Muscle layer of colon (tissue), 2 donors: Measurements from ENCODE around the gene NAE1.
"Not testable (repeated sequence)": the region's sequence is repeated elsewhere in the genome, so short reads cannot be mapped to it uniquely, and the experiment has no call there.

ENCODE experiments used
- H3K27ac ChIP-seq: one replicate; pipeline ENCODE4 v1.7.0; 2013; ENCODE audit warnings: low read depth, mild to moderate bottlenecking, low read length, moderate library complexity
- H3K27me3 ChIP-seq, 2 donors: one replicate each; pipeline ENCODE4 v1.7.0; 2013; ENCODE audit warnings: low read length in 2 of 2, mild to moderate bottlenecking in 2 of 2; ENCODE audit not compliant: insufficient read depth in 2 of 2, control insufficient read depth in 1 of 2
- H3K36me3 ChIP-seq: one replicate; pipeline ENCODE4 v1.7.0; 2013; ENCODE audit warnings: mild to moderate bottlenecking, low read length; ENCODE audit not compliant: insufficient read depth
- H3K4me1 ChIP-seq: one replicate; pipeline ENCODE4 v1.7.0; 2013; ENCODE audit warnings: mild to moderate bottlenecking, low read length; ENCODE audit not compliant: insufficient read depth
- H3K4me3 ChIP-seq, 2 donors: one replicate each; pipeline ENCODE4 v1.7.0; 2013; ENCODE audit warnings: low read length in 2 of 2, low read depth in 1 of 2, mild to moderate bottlenecking in 1 of 2, moderate library complexity in 1 of 2
- H3K9ac ChIP-seq: one replicate; pipeline ENCODE4 v1.7.0; 2013; ENCODE audit warnings: low read length
- H3K9me3 ChIP-seq: one replicate; pipeline ENCODE4 v1.7.0; 2013; ENCODE audit warnings: mild to moderate bottlenecking, low read length
- donor health status: abdominal sarcoma.
- donor health status: Adenocarcinoma of cecum.

The NAE1 gene

DNA sequence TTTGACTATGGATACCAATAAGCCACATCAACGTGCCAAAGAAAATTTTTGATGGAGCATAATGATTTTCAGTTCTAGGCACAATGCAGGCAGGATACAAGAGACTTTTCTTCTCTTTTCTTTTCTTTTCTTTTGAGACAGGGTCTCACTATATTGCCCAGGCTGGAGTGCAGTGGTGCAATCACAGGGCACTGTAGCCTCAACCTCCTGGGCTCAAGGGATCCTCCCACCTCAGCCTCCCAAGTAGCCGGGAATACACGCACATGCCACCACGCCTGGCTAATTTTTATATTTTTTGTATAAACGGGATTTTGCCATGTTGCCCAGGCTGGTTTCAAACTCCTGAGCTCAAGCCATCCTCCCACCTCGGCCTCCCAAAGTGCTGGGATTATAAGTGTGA is 36.8 kb downstream of the NAE1 start:
- not testable (repeated sequence) for H3K9me3 ChIP-seq, H3K36me3 ChIP-seq, H3K4me3 ChIP-seq, H3K27me3 ChIP-seq, H3K27ac ChIP-seq, H3K4me1 ChIP-seq, H3K9ac ChIP-seq

GRCh38 chr16:66790130-66790733 is 40.5 kb downstream of the NAE1 start:
- H3K9me3 ChIP-seq, result no peaks in the 10 kb centered on the region
- H3K4me3 ChIP-seq, result no peak overlapping the region
- no peaks in the 10 kb centered on the region for H3K4me1 ChIP-seq
- H3K27ac ChIP-seq, result no peak overlapping the region
- H3K27me3 ChIP-seq, result no peaks in the 10 kb centered on the region
- H3K36me3 ChIP-seq, result no peaks in the 10 kb centered on the region
- H3K9ac ChIP-seq, result no peak overlapping the region

DNA sequence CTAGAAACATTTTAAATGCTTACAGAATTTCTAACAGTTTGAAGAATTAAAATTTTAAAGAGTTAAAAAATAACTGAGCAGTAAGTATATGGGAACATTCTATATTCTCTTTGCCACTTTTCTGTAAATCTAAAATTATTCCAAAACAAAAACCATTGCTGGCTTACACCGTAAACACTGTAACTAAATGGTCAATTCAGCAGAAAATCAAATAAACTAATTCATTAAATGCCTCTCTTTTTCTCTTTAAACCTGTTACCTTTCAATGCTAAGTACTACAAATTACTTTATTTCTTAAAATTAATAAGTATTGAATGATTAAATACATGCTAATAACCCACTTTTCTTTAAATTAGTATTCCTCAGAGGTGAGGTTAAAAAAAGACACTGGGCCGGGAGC is 43.3 kb downstream of the NAE1 start:
- Histone ChIP-seq H3K9me3 (no peaks in the 10 kb centered on the region), H3K36me3 (no peaks in the 10 kb centered on the region), H3K4me3 (no peak overlapping the region), H3K9ac (no peak overlapping the region), H3K27me3 (no peaks in the 10 kb centered on the region), H3K27ac (no peak overlapping the region), H3K4me1 (no peaks in the 10 kb centered on the region)

- Histone ChIP-seq H3K4me3 (no peak overlapping the region), H3K27ac (no peak overlapping the region), H3K4me1 (no peaks in the 10 kb centered on the region), H3K9ac (no peak overlapping the region), H3K36me3 (no peaks in the 10 kb centered on the region), H3K27me3 (no peaks in the 10 kb centered on the region), H3K9me3 (no peaks in the 10 kb centered on the region)
These were observed 44.2 kb downstream of the NAE1 start for GRCh38 chr16:66786551-66786950.

GRCh38 chr16:66776457-66776856 is 54.3 kb downstream of the NAE1 start:
- Histone ChIP-seq H3K27me3 (no peaks in the 10 kb centered on the region), H3K9ac (no peak overlapping the region), H3K4me3 (no peak overlapping the region), H3K9me3 (no peaks in the 10 kb centered on the region), H3K4me1 (no peaks in the 10 kb centered on the region), H3K27ac (no peak overlapping the region), H3K36me3 (no peaks in the 10 kb centered on the region)

DNA sequence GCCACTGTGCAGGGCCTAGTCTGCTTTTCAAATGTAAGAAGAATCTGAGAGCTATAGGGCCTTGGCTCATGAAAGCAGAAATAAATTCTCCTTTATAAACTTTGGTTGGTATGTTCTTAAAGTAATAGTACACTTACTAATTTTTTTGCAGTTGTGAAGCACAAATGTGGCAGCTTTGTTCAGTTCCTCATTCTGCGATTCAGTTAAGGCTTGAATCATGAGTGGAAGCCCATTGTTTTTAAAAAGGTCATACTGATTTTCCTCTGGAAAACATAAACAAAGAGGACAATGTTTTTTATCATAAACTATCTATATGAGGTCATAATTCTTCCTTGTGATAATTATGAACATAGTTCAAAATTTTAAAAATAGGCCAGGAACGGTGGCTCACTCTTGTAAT is 55.8 kb downstream of the NAE1 start:
- H3K4me1 ChIP-seq, result no peaks in the 10 kb centered on the region
- H3K9me3 ChIP-seq, result no peaks in the 10 kb centered on the region
- no peaks in the 10 kb centered on the region for H3K36me3 ChIP-seq
- H3K27me3 ChIP-seq, result no peaks in the 10 kb centered on the region
- no peak overlapping the region for H3K4me3 ChIP-seq
- no peak overlapping the region for H3K9ac ChIP-seq
- H3K27ac ChIP-seq, result no peak overlapping the region

- H3K27me3 ChIP-seq, result no peaks in the 10 kb centered on the region
- H3K9me3 ChIP-seq, result no peaks in the 10 kb centered on the region
- no peaks in the 10 kb centered on the region for H3K36me3 ChIP-seq
- H3K4me1 ChIP-seq, result no peaks in the 10 kb centered on the region
- H3K9ac ChIP-seq, result no peak overlapping the region
- H3K4me3 ChIP-seq, result no peak overlapping the region
- H3K27ac ChIP-seq, result no peak overlapping the region
These were observed 72.7 kb downstream of the NAE1 start for GRCh38 chr16:66758086-66758485.

DNA sequence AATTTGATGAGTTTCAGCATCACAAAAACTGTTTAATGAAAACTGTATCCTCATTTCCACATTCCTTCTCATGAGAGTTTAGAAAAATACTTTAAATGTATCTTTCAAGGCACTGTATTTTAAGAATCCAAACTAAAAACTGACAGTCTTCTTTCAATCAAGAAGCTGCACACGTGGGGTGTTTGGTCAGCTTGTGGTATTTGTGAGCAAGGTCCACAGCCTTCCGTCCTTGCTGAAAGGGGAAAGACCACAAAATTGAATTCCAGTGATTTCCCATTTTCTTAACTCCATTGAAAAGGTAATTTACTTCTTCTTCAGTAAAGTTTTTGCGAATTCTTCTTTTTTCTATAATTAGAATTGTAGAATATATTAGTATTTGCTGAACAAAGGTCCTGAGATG is 76.0 kb downstream of the NAE1 start:
- Histone ChIP-seq H3K9me3 (no peaks in the 10 kb centered on the region), H3K36me3 (peaks cover 8% of the 10 kb centered on the region), H3K9ac (no peak overlapping the region), H3K4me3 (no peak overlapping the region), H3K27me3 (no peaks in the 10 kb centered on the region), H3K4me1 (peaks cover 10% of the 10 kb centered on the region), H3K27ac (no peak overlapping the region)

- Histone ChIP-seq H3K36me3 (peaks cover 10% of the 10 kb centered on the region), H3K4me3 (no peak overlapping the region), H3K27ac (no peak overlapping the region), H3K27me3 (no peaks in the 10 kb centered on the region), H3K4me1 (peaks cover 16% of the 10 kb centered on the region), H3K9me3 (no peaks in the 10 kb centered on the region), H3K9ac (no peak overlapping the region)
These were observed 76.6 kb downstream of the NAE1 start for GRCh38 chr16:66754211-66754610.

DNA sequence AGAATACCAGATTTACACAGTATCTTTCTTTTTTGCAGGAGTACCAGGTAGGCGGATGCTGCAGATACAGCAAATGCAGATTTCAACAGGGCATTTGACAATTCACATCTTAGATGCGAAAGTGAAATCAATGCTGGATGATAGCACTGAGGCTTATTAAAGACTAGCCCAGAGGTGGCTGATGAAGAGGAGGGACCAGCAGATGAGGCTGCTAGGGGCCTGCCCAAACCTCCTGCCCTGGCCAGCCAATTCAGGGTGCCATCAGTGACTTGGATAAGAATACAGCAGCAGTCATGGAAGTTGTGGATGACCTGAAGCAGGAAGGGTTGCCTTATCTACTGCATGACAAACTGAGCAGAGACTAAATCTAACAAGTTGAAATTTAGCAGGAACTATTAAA is 77.8 kb downstream of the NAE1 start:
- Histone ChIP-seq H3K27ac (no peak overlapping the region), H3K4me3 (no peak overlapping the region), H3K36me3 (peaks cover 21% of the 10 kb centered on the region), H3K9me3 (no peaks in the 10 kb centered on the region), H3K4me1 (peaks cover 21% of the 10 kb centered on the region), H3K9ac (no peak overlapping the region), H3K27me3 (no peaks in the 10 kb centered on the region)
